ENCODE measurements around the gene UCKL1. TPM values are rescaled to one million over a fixed set of nuclear protein-coding genes. Genes with fewer than 3 reads are reported as not detected.

Gene UCKL1
- total RNA-seq = 10 to 100 TPM; 31.5 to 32.6 TPM

DNA sequence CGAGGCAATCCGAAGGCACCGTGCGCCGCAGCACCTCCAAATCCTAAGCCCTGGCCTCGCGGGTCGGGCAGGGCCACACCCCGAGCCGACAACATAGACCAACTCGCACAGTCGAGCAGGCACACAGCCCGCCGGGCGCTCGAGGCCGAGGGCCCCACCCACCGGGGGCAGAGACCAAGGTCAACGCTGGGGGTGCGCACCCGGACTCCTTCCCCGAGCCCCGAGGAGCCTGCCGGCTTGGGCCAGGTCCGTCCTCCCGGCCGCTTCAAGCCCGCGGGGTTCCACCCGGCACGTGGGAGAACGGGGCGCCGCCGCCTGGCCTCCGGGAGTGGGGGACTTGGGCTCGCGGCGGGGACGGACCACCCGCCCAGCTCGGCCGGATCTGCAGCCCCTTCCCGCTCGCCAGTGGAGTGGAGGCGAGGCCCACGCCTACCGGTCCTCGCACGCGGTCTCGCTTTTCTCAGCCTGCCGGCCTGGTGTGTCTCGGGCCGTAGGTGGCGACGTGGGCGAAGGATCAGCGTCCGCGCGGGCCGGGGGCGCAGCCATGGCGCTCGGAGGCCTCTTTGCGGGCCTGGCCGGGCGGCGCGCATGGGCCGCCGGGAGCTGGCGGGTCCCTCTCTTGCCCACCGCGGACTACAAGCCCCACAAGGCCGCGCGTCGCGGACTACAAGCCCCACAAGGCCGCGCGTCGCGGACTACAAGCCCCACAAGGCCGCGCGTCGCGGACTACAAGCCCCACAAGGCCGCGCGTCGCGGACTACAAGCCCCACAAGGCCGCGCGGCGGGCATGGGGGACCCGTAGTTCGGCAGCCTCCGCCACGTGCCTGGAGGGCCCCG lies at the start of gene UCKL1:
UCKL1 (minus strand) TSS at position 590 of the 837 bp plus-strand sequence; CDS start at position 546, 44 bp downstream.
- peak within 1 kb of the TSS; percentile 81 for H3K4me3 Mint-ChIP-seq
- ATAC-seq (peak; percentile 78), DNase-seq (peak; percentile 93)
- ChIA-PET CTCF (interaction anchor here (1.0 to 1.2 kb wide), 5 partner anchors 11 to 249 kb away, joined by 3 to 4 read pairs (median 3); partner anchors contain the start of genes PRPF6 and TPD52L2), POLR2A (interaction anchor here (1.1 to 2.1 kb wide), 4 partner anchors 12 to 55 kb away, joined by 3 to 10 read pairs (median 8); partner anchors contain the start of gene SAMD10)
- H3K9me3 Mint-ChIP-seq = no peaks in the 10 kb centered on the region
- no peaks in the 10 kb centered on the region for H3K27me3 Mint-ChIP-seq
- TF ChIP-seq, protein P1, sequence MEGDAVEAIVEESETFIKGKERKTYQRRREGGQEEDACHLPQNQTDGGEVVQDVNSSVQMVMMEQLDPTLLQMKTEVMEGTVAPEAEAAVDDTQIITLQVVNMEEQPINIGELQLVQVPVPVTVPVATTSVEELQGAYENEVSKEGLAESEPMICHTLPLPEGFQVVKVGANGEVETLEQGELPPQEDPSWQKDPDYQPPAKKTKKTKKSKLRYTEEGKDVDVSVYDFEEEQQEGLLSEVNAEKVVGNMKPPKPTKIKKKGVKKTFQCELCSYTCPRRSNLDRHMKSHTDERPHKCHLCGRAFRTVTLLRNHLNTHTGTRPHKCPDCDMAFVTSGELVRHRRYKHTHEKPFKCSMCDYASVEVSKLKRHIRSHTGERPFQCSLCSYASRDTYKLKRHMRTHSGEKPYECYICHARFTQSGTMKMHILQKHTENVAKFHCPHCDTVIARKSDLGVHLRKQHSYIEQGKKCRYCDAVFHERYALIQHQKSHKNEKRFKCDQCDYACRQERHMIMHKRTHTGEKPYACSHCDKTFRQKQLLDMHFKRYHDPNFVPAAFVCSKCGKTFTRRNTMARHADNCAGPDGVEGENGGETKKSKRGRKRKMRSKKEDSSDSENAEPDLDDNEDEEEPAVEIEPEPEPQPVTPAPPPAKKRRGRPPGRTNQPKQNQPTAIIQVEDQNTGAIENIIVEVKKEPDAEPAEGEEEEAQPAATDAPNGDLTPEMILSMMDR (IDR thresholded peaks at IDR 0.05) = peak; percentile 19
- peaks cover 31% of the 10 kb centered on the region for H3K4me1 Mint-ChIP-seq (ENCODE audit: low read depth)
- H3K27ac Mint-ChIP-seq = peak within 1 kb of the TSS; percentile 93
- intact Hi-C loops (cut with micrococcal nuclease) = no loop called here
- no peaks in the 10 kb centered on the region for H3K36me3 Mint-ChIP-seq (ENCODE audit: low read depth)

DNA sequence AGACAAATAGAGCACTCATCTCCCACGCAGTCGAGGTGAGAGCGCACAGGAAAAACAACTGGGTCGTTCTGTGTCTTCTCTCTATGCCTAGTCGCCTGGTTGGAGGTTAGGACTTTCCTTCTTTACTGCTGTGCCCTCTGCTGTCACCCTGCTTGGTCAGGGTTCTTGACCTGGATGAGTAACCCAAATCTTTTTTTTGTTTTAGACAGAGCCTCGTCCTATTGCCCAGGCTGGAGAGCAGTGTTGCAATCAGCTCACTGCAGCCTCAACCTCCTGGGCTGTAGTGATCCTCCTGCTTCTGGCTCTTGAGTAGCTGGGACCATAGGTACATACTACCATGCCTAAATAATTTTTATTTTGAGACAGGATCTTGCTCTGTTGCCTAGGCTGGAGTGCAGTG lies 49.2 kb upstream of the UCKL1 start:
- ChIA-PET CTCF (no interaction called here), POLR2A (no interaction called here)
- Mint-ChIP-seq H3K9me3 (peaks cover 9% of the 10 kb centered on the region), H3K27me3 (no peaks in the 10 kb centered on the region), H3K4me1 (ENCODE audit: low read depth) (peaks cover 4% of the 10 kb centered on the region), H3K36me3 (ENCODE audit: low read depth) (peaks cover 63% of the 10 kb centered on the region), H3K4me3 (no peak overlapping the region), H3K27ac (no peak overlapping the region)
- intact Hi-C loops (cut with micrococcal nuclease) = no loop called here
- TF ChIP-seq, protein P1 (IDR thresholded peaks at IDR 0.05) = no peak
- no peak for ATAC-seq
- DNase-seq = no peak

DNA sequence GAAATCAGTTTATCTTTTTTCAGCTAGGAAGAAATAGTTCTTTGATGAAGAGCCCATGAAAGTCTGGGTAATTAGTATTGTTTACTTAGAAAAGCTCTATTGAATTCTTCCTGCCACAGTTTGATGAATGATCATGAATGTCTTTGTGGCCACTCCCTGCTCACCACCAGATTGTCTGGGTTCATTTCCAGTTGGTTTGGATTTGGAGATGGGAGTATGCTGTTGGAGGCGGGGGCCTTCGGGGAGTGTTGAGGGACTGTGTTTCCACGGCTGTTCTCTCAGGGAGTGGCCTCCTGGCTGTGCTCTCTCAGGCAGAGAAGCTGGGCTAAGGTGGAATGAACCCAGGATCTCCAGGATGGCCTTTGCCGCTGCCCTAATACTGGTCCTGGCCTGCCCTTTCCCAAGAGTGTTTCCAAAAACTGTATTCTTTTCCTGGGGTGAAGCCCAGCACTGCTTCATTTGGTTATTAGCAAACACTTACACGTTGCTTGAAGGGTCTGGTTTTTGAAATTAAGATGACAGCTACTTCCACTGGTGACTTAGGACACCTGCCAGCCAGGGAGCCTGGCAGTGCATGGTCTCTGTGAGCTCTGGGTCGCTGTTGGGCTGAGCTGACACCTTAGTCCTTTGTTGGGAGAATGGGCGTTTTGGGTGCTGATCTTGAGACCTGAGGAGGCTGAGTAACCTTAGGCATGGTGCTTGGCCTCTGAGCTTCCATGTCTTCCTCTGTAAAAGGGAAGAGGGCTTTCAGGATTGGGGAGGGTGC lies 47.9 kb upstream of the UCKL1 start:
- Mint-ChIP-seq H3K27me3 (no peaks in the 10 kb centered on the region), H3K4me3 (no peak overlapping the region), H3K4me1 (ENCODE audit: low read depth) (no peaks in the 10 kb centered on the region), H3K9me3 (peaks cover 3% of the 10 kb centered on the region), H3K27ac (peak overlapping the region; percentile 46), H3K36me3 (ENCODE audit: low read depth) (peaks cover 57% of the 10 kb centered on the region)
- DNase-seq (no peak), ATAC-seq (no peak)
- intact Hi-C loops (cut with micrococcal nuclease) = no loop called here
- CTCF ChIA-PET = interaction anchor here (1.3 kb wide), 1 partner anchor 35 kb away, joined by 6 read pairs; no protein-coding TSS in a partner anchor
- POLR2A ChIA-PET = interaction anchor here (0.6 kb wide), 1 partner anchor 9 kb away, joined by 3 read pairs; no protein-coding TSS in a partner anchor
- TF ChIP-seq, protein P1 (IDR thresholded peaks at IDR 0.05) = no peak

DNA sequence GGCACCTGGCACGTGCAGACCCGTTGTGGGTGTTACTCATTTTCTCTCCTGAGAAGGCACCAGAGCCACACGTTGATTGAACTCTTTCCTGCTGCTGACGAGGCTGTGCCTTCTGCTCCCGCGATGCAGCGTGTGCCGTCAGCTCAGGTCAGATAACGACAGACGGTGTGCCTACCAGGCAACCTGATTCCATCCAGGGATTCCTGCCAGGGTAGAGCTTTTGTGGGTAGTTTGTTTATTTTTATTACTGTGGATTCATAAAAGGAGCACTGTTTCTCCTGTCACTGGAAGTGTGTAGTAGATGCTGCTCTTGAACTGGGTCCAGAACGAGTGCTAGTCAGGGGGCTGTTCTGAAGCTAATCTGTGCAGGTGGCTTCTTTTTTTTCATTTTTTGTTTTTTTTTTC lies 45.4 kb upstream of the UCKL1 start:
- Mint-ChIP-seq H3K4me3 (no peak overlapping the region), H3K4me1 (ENCODE audit: low read depth) (no peaks in the 10 kb centered on the region), H3K27ac (no peak overlapping the region), H3K27me3 (no peaks in the 10 kb centered on the region), H3K36me3 (ENCODE audit: low read depth) (peaks cover 48% of the 10 kb centered on the region), H3K9me3 (no peaks in the 10 kb centered on the region)
- no peak for DNase-seq
- no peak for ATAC-seq
- intact Hi-C loops (cut with micrococcal nuclease) = no loop called here
- CTCF ChIA-PET = interaction anchor here (1.2 kb wide), 1 partner anchor 19 kb away, joined by 3 read pairs; no protein-coding TSS in a partner anchor
- POLR2A ChIA-PET = no interaction called here
- TF ChIP-seq, protein P1 (IDR thresholded peaks at IDR 0.05) = no peak
